ENCODE measurements around the gene FMOD.

DNA sequence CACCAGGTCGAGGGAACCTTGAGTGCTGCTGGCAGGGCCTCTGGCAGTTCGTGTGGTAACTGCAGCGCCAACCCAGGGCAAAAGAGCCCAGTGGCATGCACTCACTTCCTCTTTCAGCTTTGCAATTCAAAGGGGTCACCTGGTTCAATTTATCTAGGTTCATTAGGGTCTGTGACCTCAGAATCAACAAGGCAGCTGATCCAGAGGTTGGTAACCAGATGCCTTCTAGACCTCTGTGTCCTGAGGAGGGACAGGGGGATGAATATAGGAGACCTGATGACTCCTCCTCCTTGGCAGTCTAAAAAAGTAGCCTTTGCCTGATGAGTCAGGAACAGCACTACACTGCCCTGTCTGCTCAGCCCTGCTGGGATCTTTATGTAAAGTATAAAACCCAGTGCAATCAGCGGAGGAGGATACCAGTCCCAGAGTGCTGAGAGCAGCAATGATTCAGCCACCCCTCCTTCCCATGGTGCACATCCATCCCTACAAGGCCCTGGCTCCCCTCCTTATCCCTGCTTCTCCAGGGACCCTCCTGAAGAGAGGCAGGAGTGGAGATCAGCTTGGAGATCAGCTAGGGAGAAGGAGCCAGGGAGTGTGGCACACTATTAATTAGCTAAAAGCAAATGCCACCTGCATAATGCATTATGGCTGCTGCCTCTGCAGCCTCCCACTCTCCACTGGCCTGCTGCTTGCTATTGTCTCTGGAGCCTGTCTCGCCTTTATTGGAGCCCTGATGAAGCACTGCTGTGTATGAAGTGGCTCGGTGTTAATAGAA is 11.2 kb upstream of the FMOD start:
- TF ChIP-seq, protein P1, sequence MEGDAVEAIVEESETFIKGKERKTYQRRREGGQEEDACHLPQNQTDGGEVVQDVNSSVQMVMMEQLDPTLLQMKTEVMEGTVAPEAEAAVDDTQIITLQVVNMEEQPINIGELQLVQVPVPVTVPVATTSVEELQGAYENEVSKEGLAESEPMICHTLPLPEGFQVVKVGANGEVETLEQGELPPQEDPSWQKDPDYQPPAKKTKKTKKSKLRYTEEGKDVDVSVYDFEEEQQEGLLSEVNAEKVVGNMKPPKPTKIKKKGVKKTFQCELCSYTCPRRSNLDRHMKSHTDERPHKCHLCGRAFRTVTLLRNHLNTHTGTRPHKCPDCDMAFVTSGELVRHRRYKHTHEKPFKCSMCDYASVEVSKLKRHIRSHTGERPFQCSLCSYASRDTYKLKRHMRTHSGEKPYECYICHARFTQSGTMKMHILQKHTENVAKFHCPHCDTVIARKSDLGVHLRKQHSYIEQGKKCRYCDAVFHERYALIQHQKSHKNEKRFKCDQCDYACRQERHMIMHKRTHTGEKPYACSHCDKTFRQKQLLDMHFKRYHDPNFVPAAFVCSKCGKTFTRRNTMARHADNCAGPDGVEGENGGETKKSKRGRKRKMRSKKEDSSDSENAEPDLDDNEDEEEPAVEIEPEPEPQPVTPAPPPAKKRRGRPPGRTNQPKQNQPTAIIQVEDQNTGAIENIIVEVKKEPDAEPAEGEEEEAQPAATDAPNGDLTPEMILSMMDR (IDR thresholded peaks at IDR 0.05): no peak
- no peak for TF ChIP-seq POLR2A (IDR thresholded peaks at IDR 0.05)
